Measurements from ENCODE around the gene ARID1A.

GRCh38 chr1:26711777-26712176 lies 16.0 kb downstream of the ARID1A start:
- TF ChIP-seq POLR2AphosphoS5 (IDR thresholded peaks at IDR 0.05) (no peak), POLR2A (IDR thresholded peaks at IDR 0.05; ENCODE audit: low read depth) (no peak), EP300 (IDR thresholded peaks at IDR 0.05) (no peak)
- TF ChIP-seq, protein P1, sequence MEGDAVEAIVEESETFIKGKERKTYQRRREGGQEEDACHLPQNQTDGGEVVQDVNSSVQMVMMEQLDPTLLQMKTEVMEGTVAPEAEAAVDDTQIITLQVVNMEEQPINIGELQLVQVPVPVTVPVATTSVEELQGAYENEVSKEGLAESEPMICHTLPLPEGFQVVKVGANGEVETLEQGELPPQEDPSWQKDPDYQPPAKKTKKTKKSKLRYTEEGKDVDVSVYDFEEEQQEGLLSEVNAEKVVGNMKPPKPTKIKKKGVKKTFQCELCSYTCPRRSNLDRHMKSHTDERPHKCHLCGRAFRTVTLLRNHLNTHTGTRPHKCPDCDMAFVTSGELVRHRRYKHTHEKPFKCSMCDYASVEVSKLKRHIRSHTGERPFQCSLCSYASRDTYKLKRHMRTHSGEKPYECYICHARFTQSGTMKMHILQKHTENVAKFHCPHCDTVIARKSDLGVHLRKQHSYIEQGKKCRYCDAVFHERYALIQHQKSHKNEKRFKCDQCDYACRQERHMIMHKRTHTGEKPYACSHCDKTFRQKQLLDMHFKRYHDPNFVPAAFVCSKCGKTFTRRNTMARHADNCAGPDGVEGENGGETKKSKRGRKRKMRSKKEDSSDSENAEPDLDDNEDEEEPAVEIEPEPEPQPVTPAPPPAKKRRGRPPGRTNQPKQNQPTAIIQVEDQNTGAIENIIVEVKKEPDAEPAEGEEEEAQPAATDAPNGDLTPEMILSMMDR (IDR thresholded peaks at IDR 0.05), result no peak

All from esophagus muscularis mucosa (tissue), 4 donors.